NCI-H774 (cell line): Measurements from ENCODE around the gene SLC7A7.
"Not testable (repeated sequence)": the region's sequence is repeated elsewhere in the genome, so short reads cannot be mapped to it uniquely, and the experiment has no call there.

Source experiments
- DNase-seq: peaks from one replicate; lab custom pipeline; 2025; lab: John Stamatoyannopoulos, UW

The SLC7A7 gene

DNA sequence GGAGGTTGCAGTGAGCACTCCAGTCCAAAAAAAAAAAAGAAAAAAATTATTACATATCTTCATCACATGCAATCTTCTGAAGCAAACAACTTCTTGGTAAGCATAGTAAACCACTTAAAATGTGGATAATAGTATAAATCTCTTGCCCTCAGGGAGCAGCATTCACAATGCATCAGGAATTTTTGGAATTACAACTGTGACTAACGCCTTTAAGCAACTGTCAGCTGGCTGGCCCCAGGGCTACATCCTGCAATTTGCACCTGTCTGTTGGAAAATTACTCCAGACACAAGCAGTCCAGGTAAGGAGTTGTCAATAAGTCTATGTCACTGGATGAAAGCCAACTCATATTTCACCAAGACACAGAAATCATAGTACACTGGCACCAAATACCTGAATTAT, 5.5 kb upstream of the SLC7A7 start:
- DNase-seq, result no peak

DNA sequence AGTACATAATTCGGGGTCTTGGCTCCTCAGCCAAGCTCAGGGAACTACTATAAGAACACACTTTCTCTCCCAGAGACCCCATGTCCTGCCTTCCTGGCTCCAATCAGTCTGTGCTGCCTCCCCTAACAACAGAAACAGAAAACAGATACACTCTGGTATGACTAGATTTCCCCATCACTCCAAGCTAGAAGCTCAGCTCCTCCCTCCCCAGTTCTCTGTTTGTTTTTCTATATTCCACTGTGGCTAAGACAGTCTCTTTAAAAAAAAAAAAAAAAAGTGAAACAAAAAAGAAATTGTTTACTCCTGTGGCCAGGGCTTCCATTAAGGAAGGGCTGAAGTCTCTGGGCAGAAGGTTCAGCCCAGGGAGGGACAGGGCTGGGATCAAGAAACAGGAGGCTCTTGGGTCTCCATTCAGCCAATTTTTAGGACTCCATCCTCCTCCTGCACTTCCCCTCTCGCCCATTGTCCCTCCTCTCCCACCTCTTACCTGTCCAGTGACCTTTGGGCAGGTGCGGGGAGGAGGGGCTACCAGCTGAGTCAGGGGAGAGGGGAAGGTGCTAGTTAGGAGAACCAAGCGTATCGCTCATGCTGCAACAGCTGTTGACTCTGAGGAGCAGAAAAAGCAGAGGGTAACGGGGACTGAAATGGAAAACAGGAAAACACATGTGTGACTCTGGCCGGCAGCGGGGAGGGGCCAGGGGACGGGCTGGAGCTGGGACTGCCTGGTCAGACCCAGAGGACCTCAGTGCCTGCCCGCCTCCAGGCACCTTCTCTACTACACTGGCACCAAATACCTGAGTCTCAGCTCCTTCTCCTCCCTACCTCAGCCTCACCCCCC, 4.1 kb upstream of the SLC7A7 start:
- DNase-seq, result no peak

DNA sequence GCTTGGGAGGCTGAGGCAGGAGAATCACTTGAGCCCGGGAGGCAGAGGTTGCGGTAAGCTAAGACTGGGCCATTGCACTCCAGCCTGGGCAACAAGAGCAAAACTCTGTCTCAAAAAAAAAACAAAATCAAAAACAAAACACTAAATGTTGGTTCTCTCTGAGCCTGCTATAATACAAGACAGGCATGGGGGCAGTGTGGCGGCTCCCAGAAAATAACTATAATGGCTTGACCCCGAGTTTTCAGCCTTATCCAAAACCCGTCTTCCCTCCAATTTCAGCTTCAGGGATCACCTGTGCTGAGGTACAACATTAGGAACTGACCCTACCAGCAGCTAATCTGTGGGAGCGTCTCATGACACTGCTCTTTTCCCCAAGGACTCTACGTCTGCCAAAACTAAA, 862 bp downstream of the SLC7A7 start:
- DNase-seq, result no peak

DNA sequence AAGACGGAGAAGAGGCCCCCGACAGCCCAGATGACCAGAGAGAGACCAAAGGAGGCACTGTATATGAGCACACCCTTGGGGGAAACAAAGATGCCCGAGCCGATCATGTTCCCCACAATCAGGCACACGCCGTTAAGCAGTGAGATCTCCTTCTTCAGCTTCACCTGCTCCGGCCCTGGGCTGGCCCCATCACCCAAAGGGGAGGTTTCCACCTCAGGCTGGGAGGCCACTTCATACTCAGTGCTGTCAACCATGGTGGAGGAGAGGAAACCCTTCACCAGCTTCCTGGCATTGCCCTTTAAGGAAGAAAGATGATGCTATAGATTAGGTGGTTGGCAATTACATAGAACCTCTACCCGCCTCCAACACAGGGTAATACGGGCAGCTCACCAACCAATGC, 2.1 kb downstream of the SLC7A7 start:
- DNase-seq, result no peak

DNA sequence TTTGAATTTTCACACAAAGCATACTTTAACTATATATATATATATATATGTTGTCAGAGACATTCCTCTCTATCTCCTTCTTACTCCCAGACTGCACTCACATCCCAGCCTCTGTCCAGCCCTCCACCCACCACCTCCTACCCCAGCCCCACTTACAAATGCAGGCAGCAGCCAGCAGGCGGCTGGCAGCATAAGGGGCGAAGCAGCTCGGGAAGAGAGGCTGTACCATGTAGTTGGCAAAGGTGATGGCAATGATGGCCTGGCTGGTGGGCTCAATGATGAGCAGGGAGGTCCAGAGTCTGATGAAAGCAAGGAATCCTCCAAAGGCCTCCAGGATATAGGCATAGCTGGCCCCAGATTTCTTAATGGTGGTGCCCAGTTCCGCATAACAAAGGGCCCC, 2.5 kb downstream of the SLC7A7 start:
- DNase-seq, result no peak

DNA sequence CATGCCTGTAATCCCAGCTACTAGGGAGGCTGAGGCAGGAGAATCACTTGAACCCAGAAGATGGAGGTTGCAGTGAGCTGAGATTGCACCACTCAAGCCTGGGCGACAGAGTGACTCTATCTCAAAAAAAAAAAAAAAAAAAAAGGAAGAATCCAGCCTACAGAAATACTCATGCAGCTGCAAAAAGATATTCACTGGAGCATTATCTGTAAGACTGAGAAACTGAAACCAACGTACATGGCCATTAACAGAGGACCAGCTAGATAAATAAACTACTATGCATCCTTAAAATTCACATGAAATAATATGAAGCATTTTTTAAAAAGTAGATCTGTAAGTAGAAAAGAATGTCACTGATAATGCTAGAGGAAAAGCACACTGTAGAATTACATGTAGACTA, 3.5 kb downstream of the SLC7A7 start:
- no peak for DNase-seq

DNA sequence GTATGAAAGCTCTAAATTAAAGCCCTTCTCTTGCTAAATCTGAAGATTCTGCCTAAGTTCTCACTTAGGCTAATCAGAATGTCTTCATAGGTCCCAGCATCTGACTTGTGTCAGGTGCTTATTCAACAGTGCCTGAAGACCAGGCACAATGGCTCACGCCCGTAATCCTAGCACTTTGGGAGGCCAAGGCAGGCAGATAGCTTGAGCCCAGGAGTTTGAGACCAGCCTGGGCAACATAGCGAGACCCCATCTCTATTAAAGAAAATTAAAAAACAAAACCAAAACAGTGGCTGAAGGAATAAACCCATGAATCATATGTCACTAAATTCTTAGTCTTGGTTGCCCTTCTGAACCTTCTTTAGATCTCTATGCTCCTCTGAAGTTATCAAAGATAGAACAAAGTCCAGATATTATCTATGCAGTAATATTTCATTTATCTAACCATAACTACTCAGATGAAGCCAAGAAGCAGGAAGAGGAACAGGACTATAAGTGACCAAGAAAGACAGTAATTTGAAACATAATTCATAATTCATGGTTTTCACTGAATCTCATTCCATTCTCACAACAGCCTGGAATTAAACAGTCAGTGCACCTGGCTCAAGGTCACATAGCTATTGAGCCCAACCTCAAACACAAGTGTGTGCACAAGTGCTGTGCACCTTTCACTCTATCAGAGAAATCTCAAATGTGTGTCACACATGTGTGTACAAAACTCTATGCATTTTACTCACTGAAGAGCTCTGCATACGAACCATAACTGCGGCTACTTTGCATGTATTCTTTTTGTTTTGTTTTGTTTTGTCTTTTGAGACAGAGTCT, 6.6 kb downstream of the SLC7A7 start:
- DNase-seq, result no peak

DNA sequence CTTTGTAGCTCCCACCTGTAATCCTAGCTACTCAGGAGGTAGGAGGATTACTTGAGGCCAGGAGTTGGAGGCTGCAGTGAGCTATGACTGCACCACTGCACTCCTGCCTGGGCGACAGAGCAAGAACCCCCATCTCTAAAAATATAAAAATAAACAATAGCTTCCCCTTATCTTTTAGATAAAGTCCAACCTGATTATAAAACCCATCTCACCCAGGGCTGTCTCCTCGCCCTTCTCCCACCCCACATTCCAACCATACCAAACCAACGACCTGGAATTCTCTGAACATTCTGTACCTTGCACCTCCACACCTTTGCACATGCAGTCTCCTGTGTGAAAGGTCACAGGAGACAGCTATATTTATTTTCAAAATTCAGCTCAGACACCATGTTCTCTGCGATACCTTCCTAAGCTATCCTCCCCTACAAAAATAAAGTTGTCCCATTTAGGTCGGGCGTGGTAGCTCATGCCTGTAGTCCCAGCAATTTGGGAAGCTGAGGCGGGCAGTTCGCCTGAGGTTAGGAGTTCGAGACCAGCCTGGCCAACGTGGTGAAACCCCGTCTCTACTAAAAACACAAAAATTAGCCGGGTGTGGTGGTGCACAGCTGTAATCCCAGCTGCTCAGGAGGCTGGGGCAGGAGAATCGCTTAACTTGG, 7.7 kb downstream of the SLC7A7 start:
- DNase-seq, result no peak

DNA sequence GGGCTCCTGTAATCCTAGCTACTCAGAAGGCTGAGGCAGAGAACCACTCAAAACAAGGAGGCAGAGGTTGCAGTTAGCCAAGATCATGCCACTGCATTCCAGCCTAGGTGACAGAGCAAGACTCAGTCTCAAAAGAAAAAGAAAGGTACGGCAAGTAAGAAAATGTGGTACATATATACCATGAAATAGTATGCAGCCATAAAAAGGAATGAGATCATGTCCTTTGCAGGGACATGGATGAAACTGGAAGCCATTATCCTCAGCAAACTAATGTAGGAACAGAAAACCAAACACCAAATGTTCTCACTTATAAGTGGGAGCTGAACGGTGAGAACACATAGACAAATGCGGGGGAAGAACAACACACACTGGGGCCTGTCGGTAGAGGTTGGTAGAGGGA, 10.0 kb downstream of the SLC7A7 start:
- DNase-seq, result not testable (repeated sequence)

DNA sequence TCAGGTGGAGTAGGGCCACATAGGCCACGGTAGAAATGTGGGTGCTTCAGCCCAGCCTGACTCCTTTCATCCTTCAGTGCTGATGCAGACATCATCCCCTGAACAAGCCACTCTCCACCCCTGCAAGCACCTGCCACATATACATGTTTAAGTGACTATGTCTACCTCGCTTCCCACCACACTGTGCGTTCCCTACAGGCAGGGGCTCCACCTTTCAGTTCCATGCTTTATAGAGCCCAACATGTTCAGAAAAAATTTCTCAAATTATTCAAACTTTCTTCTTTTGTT, 11.6 kb downstream of the SLC7A7 start:
- DNase-seq, result no peak

DNA sequence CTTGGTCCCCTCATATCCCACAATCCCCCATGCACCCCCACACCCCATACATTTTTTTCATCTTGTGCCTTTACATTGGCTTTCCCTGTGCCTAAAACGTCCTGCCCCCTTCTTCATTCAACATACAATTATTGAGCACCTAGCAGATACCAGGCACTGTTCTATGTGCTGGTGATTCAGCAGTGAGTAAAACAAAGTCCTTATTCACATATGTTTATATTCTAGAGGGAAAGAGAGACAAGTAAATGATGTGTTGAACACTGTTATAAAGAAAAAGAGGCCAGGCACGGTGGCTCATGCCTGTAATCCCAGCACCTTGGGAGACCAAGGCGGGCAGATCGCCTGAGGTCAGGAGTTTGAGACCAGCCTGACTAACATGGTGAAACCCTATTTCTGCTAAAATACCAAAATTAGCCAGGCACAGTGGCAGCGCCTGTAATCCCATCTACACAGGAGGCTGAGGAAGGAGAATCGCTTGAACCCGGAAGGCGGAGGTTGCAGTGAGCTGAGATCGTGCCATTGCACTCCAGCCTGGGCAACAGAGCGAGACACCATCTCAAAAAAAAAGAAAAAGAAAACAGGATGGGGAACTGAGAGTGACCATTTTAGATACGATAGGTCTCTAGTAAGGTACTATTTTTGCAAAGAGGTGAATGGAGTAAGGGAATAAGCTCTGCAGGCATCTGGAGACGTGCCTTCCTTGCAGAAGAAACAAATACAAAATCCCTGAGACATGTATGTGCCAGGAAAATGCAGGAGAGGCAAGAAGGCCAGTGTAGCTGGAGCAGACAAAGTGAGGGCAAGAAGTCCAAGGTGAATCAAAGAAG, 12.2 kb downstream of the SLC7A7 start:
- no peak for DNase-seq

DNA sequence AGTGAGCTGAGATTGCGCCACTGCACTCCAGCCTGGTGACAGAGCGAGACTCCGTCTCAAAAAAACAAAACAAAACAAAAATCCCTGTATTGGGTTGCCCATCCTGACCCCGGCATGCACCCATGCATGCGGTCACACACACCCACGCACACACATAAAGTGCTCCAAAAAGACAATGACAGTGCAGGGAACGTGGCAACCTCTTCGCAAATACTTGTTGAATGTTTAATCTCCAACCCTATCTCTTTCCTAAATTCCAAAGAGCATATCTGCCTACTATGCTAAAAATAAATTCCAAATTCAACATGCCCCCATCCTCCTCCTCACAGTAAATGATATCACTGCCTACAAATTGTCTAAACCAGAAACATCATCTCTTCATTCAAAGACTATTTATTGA, 13.5 kb downstream of the SLC7A7 start:
- DNase-seq, result no peak

DNA sequence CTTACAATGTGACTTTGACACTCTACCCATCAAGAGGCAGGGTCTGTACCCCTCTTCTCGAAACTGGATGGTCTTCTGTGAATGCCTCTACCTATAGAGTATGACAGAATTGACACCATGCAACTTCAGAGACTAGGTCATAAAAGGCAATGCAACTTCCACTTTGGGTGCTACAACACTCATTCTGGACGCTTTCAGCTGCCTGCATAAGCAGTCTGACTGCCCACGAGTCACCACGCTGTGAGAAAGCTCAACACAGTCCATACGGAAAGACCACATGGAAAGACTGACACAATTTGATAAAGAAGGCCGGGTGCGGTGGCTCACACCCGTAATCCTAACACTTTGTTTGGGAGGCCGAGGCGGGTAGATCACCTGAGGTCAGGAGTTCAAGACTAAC, 14.9 kb downstream of the SLC7A7 start:
- no peak for DNase-seq

DNA sequence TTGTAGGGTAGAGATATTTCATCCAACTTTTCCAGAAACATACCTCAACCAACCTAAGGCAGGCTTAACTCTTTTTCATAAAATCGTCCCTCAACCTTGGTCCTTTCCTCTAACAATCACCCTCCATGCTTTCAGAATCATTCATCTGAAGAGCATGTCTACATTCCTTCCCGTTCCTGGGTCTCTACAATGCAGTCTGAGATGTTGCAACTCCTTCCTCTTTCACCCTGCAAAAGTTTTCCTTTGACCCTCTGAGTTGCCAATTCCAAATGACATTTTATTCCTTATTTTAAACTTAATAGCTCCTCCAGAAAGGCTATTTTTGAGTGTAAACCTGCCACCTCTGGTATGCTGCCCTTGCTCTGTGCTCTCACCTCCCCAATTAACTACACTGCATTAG, 16.7 kb downstream of the SLC7A7 start:
- DNase-seq, result no peak

DNA sequence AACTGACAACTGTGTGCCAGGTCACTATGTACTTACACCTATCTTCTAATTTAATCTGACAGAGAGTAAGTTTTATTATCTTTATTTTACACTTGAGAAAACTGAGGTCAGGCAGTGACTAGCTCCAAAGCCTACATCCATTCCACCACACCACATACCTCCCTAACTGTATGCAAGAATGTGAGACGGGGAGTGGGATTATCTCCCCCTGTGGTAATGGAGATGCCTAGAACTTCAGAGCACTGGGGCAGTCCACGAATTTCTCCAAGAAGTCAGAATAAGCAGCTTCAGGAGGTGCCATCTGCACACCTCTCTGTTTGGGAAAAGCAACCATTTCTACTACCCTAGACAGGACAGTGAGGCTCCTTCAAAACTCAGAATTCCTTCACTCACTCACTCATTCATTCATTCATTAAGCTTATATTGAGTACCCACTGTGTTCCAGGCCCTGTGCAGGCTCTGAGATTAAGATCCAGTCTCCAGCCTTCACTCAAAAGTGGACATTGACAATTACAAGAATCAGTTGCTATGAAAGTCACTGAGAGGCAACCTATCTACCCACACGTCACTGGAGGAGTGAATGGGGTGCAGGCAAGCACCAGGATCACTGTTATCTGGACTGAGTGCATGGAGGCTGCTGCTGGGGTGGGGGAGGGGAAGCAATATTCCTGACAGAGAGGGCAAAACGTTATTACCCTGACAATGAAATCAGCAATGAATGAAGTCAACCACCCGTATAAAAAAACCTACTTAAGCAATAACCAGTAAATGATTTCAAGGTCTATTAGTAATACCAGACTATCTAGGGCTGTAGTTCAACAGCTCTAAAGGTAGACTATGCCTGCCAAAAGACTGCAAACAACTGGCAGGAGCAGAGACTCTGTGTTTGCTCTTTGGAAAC, 18.0 kb downstream of the SLC7A7 start:
- no peak for DNase-seq

DNA sequence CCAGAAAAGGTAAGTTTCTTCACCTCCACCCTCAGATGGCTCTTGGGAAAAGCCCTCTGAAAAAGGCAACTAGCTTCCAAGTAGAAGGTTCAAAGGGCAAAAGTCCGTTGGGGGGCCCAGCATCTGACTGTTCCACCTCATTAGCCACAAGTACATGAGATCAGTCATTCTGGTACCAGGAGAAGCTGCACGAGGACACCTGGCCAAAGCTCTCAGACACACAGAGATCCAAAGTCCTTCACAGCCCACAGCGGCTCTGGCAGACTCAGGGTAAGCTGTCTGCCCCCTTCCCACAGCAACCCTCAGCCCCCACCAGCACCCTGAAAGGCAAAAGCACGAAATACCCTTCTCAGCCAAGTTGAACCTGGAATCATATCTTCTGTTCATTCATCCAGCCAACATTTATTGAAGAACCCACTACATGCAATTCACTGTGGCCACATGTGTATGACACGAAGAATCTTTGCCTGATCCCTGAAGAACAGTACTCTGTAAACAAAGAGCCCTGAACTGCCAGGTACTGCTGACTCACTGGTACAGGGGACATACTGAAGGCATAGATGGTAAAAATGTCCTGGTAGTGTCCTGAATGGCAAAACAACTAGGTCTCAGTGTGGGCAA, 19.0 kb downstream of the SLC7A7 start:
- no peak for DNase-seq

DNA sequence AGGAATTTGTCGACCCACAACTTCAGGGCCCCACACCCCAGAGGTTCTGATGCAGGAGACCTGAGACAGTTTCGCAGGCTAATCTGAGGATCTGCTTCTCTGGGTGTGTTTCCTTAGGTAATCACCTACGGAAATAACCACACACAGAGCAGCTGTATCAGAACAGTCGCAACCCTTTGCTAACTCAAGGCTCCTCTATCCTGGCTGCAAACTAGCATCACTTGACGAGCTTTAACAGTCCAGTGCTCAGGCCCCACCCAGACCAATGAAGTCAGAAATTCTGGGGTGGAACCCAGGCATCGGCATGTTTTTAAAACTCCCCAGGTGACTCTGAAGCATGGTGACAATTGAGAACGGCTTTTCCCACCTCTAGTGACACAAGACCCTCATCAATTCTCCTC, 20.7 kb downstream of the SLC7A7 start:
- DNase-seq, result no peak

DNA sequence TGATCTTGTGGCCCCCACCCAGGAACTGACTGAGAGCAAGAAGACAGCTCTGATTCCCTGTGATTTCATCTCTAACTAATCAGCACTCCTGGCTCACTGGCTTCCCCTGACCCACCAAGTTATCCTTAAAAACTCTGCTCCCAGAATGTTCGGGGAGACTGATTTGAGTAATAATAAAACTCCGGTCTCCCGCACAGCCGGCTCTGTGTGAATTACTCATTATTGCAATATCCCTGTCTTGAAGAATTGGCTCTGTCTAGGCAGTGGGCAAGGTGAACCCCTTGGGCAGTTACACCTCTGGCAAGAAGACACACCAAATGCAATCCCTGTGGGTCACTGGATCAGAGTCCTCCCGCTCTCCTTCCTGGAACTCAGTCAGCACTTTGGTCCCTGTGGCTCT, 21.3 kb downstream of the SLC7A7 start:
- no peak for DNase-seq

DNA sequence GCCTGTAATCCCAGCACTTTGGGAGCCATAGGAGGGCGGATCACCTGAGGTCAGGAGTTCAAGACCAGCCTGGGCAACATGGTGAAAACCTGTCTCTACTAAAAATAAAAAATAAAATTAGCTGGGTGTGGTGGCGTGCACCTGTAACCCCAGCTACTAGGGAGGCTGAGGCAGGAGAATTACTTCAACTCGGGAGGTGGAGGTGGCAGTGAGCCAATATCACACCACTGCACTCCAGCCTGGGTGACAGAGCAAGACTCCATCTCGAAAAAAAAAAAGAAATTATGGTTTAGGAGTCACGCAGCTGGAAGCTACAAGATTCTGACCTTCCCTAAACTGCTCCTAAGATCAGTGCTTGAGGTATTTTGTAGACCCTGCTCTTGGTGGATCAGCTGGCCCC, 21.7 kb downstream of the SLC7A7 start:
- not testable (repeated sequence) for DNase-seq

DNA sequence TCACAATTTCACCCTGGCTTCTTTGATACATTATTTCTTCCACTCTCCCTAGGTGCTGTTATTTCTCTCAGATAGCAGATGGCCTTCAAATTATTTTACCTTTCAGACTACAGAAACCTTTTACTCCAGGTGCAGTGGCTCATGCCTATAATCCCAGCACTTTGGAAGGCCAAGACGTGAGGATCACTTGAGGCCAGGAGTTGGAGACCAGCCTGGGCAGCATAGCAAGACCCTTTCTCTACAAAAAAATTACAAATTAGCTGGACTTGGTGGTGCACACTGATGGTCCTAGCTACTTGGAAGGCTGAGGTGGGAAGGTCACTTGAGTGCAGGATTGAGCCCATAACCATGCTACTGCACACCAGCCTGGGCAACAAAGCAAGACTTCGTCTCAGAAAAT, 23.1 kb downstream of the SLC7A7 start:
- DNase-seq, result no peak

DNA sequence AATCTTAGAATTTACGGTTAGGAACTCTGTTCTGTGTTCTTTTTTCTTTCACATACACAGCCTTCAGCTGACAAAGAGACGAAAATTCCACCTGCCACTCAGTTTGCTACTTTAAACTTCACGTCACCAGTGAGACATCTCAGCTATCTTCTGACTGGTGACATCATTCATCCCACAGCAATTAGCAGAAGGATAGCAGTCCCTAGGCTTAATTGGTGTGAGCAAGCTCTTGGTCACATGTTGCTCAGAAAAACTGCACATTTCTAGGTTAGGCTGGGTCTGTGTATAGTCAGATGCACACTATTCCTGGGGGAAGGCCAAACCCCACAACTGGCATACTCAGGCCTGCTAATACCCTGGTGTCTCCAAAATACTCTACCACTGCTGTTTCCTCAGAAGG, 23.9 kb downstream of the SLC7A7 start:
- DNase-seq, result no peak
